ENCODE measurements around the gene SLC4A5.

DNA sequence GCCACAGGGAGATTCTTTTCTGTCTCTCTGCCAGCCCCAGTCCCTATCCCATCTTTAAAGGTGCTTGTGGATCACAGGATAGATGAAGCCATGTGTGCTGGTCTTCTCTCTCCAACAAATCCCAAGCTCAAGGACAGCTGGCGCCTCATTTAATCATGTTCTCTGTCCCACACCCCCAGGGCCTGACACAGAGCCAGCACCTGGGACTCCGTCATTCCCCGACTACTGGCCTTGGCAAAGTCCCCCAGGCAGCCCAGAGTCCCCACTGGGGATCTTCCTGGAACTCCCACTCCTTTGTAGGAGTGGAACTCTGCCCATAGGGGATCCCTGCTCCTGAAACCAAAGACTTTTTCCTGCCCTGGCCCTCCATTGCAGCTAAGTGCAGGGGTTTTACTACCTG lies 84.0 kb downstream of the SLC4A5 start:
- TF ChIP-seq POLR2AphosphoS5 (IDR thresholded peaks at IDR 0.05; ENCODE audit: low read depth, low read length) (no peak), SIN3A (IDR thresholded peaks at IDR 0.05; ENCODE audit: borderline replicate concordance, insufficient read depth, low read length) (no peak)
- TF ChIP-seq, protein P1, sequence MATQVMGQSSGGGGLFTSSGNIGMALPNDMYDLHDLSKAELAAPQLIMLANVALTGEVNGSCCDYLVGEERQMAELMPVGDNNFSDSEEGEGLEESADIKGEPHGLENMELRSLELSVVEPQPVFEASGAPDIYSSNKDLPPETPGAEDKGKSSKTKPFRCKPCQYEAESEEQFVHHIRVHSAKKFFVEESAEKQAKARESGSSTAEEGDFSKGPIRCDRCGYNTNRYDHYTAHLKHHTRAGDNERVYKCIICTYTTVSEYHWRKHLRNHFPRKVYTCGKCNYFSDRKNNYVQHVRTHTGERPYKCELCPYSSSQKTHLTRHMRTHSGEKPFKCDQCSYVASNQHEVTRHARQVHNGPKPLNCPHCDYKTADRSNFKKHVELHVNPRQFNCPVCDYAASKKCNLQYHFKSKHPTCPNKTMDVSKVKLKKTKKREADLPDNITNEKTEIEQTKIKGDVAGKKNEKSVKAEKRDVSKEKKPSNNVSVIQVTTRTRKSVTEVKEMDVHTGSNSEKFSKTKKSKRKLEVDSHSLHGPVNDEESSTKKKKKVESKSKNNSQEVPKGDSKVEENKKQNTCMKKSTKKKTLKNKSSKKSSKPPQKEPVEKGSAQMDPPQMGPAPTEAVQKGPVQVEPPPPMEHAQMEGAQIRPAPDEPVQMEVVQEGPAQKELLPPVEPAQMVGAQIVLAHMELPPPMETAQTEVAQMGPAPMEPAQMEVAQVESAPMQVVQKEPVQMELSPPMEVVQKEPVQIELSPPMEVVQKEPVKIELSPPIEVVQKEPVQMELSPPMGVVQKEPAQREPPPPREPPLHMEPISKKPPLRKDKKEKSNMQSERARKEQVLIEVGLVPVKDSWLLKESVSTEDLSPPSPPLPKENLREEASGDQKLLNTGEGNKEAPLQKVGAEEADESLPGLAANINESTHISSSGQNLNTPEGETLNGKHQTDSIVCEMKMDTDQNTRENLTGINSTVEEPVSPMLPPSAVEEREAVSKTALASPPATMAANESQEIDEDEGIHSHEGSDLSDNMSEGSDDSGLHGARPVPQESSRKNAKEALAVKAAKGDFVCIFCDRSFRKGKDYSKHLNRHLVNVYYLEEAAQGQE (IDR thresholded peaks at IDR 0.05; ENCODE audit: insufficient read depth in 1 of 2, low read depth in 2 of 2, low read length in 2 of 2) = no peak
